Neutrophil (primary cell): ENCODE measurements around the gene CLMN.

Experiments used
- H3K27ac ChIP-seq: fragments of 200-600 bp; sonication (generic); 2 replicates; pipeline ENCODE4 v1.5.1; 2016; ENCODE audit warnings: mild to moderate bottlenecking, moderate library complexity
- H3K27me3 ChIP-seq: fragments of 200-600 bp; sonication (generic); 2 replicates; pipeline ENCODE4 v1.6.0; 2016; ENCODE audit warnings: mild to moderate bottlenecking
- H3K36me3 ChIP-seq: fragments of 200-600 bp; sonication (generic); 2 replicates; pipeline ENCODE4 v1.5.1; 2017
- H3K4me1 ChIP-seq, 2 experiments: fragments of 200-600 bp in 1 of 2; sonication (generic) in 1 of 2; 1 replicate in 1 of 2; 2 replicates in 1 of 2; pipeline versions ENCODE4 v1.5.1 to v1.6.1; 2013 to 2016; ENCODE audit warnings: low read depth in 1 of 2, low read length in 1 of 2, mild to moderate bottlenecking in 1 of 2, moderate library complexity in 1 of 2; ENCODE audit not compliant: control insufficient read depth in 1 of 2, insufficient read depth in 1 of 2
- H3K4me3 ChIP-seq, 2 experiments: fragments of 200-600 bp in 1 of 2; sonication (generic) in 1 of 2; 1 replicate in 1 of 2; 2 replicates in 1 of 2; pipeline ENCODE4 v1.5.1; 2013 to 2016; ENCODE audit warnings: low read depth in 1 of 2, low read length in 1 of 2, mild to moderate bottlenecking in 1 of 2, moderate library complexity in 1 of 2
- H3K9me3 ChIP-seq: fragments of 200-600 bp; sonication (generic); 2 replicates; pipeline ENCODE4 v1.5.1; 2016
- CTCF ChIP-seq: fragments of 200-600 bp; sonication (generic); IDR thresholded peaks from 2 replicates; pipeline ENCODE4 v1.5.1; 2016; ENCODE audit warnings: antibody characterized with exemption

CLMN gene

GRCh38 chr14:95315156-95315555 is 4.6 kb downstream of the CLMN start:
- H3K36me3 ChIP-seq = no peaks in the 10 kb centered on the region
- H3K27ac ChIP-seq = no peak overlapping the region
- H3K4me3 ChIP-seq = no peak overlapping the region
- H3K9me3 ChIP-seq = no peaks in the 10 kb centered on the region
- no peak for TF ChIP-seq CTCF
- peaks cover 45% of the 10 kb centered on the region for H3K27me3 ChIP-seq
- H3K4me1 ChIP-seq = peaks cover 11 to 21% of the 10 kb centered on the region in 2 experiments

GRCh38 chr14:95314609-95315008 is 5.1 kb downstream of the CLMN start:
- no peak overlapping the region for H3K4me3 ChIP-seq
- no peaks in the 10 kb centered on the region for H3K9me3 ChIP-seq
- peaks cover 11 to 21% of the 10 kb centered on the region in 2 experiments for H3K4me1 ChIP-seq
- TF ChIP-seq CTCF = no peak
- H3K27me3 ChIP-seq = peaks cover 41% of the 10 kb centered on the region
- H3K36me3 ChIP-seq = no peaks in the 10 kb centered on the region
- H3K27ac ChIP-seq = no peak overlapping the region

GRCh38 chr14:95313707-95314106 is 6.0 kb downstream of the CLMN start:
- no peaks in the 10 kb centered on the region for H3K36me3 ChIP-seq
- H3K27ac ChIP-seq = no peak overlapping the region
- peaks cover 4 to 12% of the 10 kb centered on the region in 2 experiments for H3K4me1 ChIP-seq
- no peak overlapping the region for H3K4me3 ChIP-seq
- TF ChIP-seq CTCF = no peak
- peaks cover 32% of the 10 kb centered on the region for H3K27me3 ChIP-seq
- H3K9me3 ChIP-seq = no peaks in the 10 kb centered on the region

- Histone ChIP-seq H3K4me3 (no peak overlapping the region), H3K4me1 (peaks cover 4 to 8% of the 10 kb centered on the region in 2 experiments), H3K27me3 (peaks cover 27% of the 10 kb centered on the region), H3K9me3 (no peaks in the 10 kb centered on the region), H3K27ac (no peak overlapping the region), H3K36me3 (no peaks in the 10 kb centered on the region)
- no peak for TF ChIP-seq CTCF
Observed at GRCh38 chr14:95313190-95313589, 6.5 kb downstream of the CLMN start.

GRCh38 chr14:95312311-95312710 is 7.4 kb downstream of the CLMN start:
- Histone ChIP-seq H3K4me1 (peaks cover 4 to 8% of the 10 kb centered on the region in 2 experiments), H3K4me3 (no peak overlapping the region), H3K9me3 (no peaks in the 10 kb centered on the region), H3K36me3 (no peaks in the 10 kb centered on the region), H3K27me3 (peaks cover 18% of the 10 kb centered on the region), H3K27ac (no peak overlapping the region)
- no peak for TF ChIP-seq CTCF

GRCh38 chr14:95311752-95312151 is 8.0 kb downstream of the CLMN start:
- Histone ChIP-seq H3K36me3 (no peaks in the 10 kb centered on the region), H3K27ac (no peak overlapping the region), H3K9me3 (no peaks in the 10 kb centered on the region), H3K27me3 (peaks cover 12% of the 10 kb centered on the region), H3K4me1 (peaks cover 4 to 8% of the 10 kb centered on the region in 2 experiments), H3K4me3 (no peak overlapping the region)
- no peak for TF ChIP-seq CTCF
